PC-3 (cell line): Measurements from ENCODE around the gene MRPL21. TPM values are rescaled to one million over a fixed set of nuclear protein-coding genes. Genes with fewer than 3 reads are reported as not detected.

Experiments used
- ATAC-seq: fragments of 200-7000 bp; cut with Tn5 transposase; 2 replicates; pipeline ENCODE4 v1.9.1; 2020; ENCODE audit warnings: mild to moderate bottlenecking, moderate library complexity
- BruUV-seq: library from RNA; stranded (reverse); fragments of 400-500 nt; replicated peaks from 2 replicates; lab custom pipeline; 2021; lab: Mats Ljungman, UMichigan
- CTCF ChIA-PET: fragments of 300-600 bp; sonication (Branson Sonifier 250); formaldehyde crosslinking; loops from one replicate; lab custom pipeline; 2022; ENCODE audit warnings: antibody characterized with exemption; lab: Charles Lee
- POLR2A ChIA-PET: fragments of 300-600 bp; sonication (Branson Sonifier 250); formaldehyde crosslinking; loops from one replicate; lab custom pipeline; 2022; ENCODE audit warnings: antibody characterized with exemption; ENCODE audit not compliant: unreplicated experiment; lab: Charles Lee
- DNase-seq: peaks from one replicate; pipeline ENCODE4 v3.0.0-alpha.2; 2015
- H2AFZ ChIP-seq: fragments of 300-600 bp; sonication (generic); 2 replicates; pipeline ENCODE4 v1.6.0; 2016; ENCODE audit warnings: antibody characterized with exemption, low read length
- H3F3A ChIP-seq: fragments of 300-600 bp; sonication (generic); one replicate; pipeline ENCODE4 v1.6.0; 2017; ENCODE audit warnings: antibody characterized with exemption, low read length, control low read depth, mild to moderate bottlenecking; ENCODE audit not compliant: unreplicated experiment
- H3K27ac ChIP-seq: fragments of 300-600 bp; sonication (generic); 2 replicates; pipeline ENCODE4 v1.5.1; 2016; ENCODE audit warnings: mild to moderate bottlenecking, low read length
- H3K27me3 ChIP-seq: fragments of 300-600 bp; sonication (generic); 2 replicates; pipeline ENCODE4 v1.6.1; 2016; ENCODE audit warnings: low read length, mixed read lengths
- H3K36me3 ChIP-seq: fragments of 300-600 bp; sonication (generic); 2 replicates; pipeline ENCODE4 v1.6.1; 2016; ENCODE audit warnings: low read depth, mixed run types, low read length, mixed read lengths
- H3K4me1 ChIP-seq: fragments of 300-600 bp; sonication (generic); 2 replicates; pipeline ENCODE4 v1.5.1; 2016; ENCODE audit warnings: low read length; ENCODE audit not compliant: insufficient read depth
- H3K4me2 ChIP-seq: fragments of 300-600 bp; sonication (generic); 2 replicates; pipeline ENCODE4 v1.6.0; 2016; ENCODE audit warnings: low read length
- H3K4me3 ChIP-seq: fragments of 300-600 bp; sonication (generic); 2 replicates; pipeline ENCODE4 v1.5.1; 2016; ENCODE audit warnings: mild to moderate bottlenecking, low read length, mixed read lengths
- H3K79me2 ChIP-seq: fragments of 300-600 bp; sonication (generic); 2 replicates; pipeline ENCODE4 v1.6.1; 2017; ENCODE audit warnings: low read length, mixed read lengths
- H3K9ac ChIP-seq: fragments of 300-600 bp; sonication (generic); 2 replicates; pipeline ENCODE4 v1.6.0; 2016; ENCODE audit warnings: mild to moderate bottlenecking, low read length
- H3K9me2 ChIP-seq: fragments of 300-600 bp; sonication (generic); replicated peaks from 2 replicates; pipeline ENCODE4 v1.6.1; 2016; ENCODE audit warnings: mixed run types, low read length, mixed read lengths
- H3K9me3 ChIP-seq: fragments of 300-600 bp; sonication (generic); 2 replicates; pipeline ENCODE4 v1.6.1; 2016; ENCODE audit warnings: low read length, mixed read lengths
- H4K20me1 ChIP-seq: fragments of 300-600 bp; sonication (generic); 2 replicates; pipeline ENCODE4 v1.6.1; 2016; ENCODE audit warnings: low read length, mixed read lengths
- EZH2 ChIP-seq: fragments of 300-600 bp; sonication (generic); IDR thresholded peaks from one replicate; pipeline ENCODE4 v1.6.1; 2017; ENCODE audit warnings: antibody characterized with exemption, mild to moderate bottlenecking, low read length; ENCODE audit not compliant: unreplicated experiment
- EZH2phosphoT487 ChIP-seq: fragments of 300-600 bp; sonication (generic); IDR thresholded peaks from 2 replicates; pipeline ENCODE4 v1.6.1; 2018; ENCODE audit warnings: mild to moderate bottlenecking, antibody characterized with exemption, low read length, borderline replicate concordance
- intact Hi-C: fragments of 100-400 bp; cut with micrococcal nuclease; formaldehyde crosslinking; loops from 2 replicates; pipeline ENCODE4 v1.9.0; 2023
- total RNA-seq: library from RNA; depleted of rRNA; stranded (reverse); fragments of >200 nt; gene quantifications from 2 replicates; pipeline ENCODE4 v1.2.3, GENCODE V29; 2014
- TF ChIP-seq, protein P1 (sequence below): fragments of 300-600 bp; sonication (generic); conservative IDR thresholded peaks from 2 replicates; pipeline ENCODE4 v1.5.1; 2017; ENCODE audit warnings: antibody characterized with exemption, low read depth, mild to moderate bottlenecking, low read length

MRPL21 gene
- total RNA-seq, 1 experiment from 2014 or later: 230 TPM

DNA sequence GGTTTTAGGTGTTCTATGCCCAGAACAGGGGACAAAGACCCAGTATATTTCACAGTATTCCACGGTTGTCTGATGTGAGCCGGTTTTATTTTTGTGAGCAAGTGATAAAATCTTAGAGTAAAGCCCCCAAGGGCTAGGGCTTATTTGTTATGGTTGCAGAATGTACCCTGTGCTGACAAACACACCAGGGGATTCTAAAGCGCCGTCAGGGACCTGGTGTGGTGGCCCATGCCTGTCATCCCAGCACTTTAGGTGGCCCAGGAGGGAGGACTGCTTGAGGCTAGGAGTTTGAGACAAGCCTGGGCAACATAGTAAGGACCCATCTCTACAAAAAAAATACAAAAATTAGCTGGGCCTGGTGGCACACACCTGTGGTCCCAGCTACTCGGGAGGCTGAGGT is 22.8 kb downstream of the MRPL21 start:
- Histone ChIP-seq H3K27ac (no peak overlapping the region), H3K79me2 (no peaks in the 10 kb centered on the region), H3K9me2 (no peaks in the 10 kb centered on the region), H3K4me3 (no peak overlapping the region), H4K20me1 (no peaks in the 10 kb centered on the region), H3K9me3 (no peaks in the 10 kb centered on the region), H3K4me2 (no peak overlapping the region), H3K27me3 (no peaks in the 10 kb centered on the region), H3K9ac (no peak overlapping the region), H2AFZ (no peak overlapping the region), H3K36me3 (no peaks in the 10 kb centered on the region), H3K4me1 (no peaks in the 10 kb centered on the region), H3F3A (no peaks in the 10 kb centered on the region)
- intact Hi-C loops: no loop called here
- BruUV-seq: no TSS peak
- ChIA-PET POLR2A (no interaction called here), CTCF (no interaction called here)
- no peak for TF ChIP-seq EZH2phosphoT487
- TF ChIP-seq, protein P1, sequence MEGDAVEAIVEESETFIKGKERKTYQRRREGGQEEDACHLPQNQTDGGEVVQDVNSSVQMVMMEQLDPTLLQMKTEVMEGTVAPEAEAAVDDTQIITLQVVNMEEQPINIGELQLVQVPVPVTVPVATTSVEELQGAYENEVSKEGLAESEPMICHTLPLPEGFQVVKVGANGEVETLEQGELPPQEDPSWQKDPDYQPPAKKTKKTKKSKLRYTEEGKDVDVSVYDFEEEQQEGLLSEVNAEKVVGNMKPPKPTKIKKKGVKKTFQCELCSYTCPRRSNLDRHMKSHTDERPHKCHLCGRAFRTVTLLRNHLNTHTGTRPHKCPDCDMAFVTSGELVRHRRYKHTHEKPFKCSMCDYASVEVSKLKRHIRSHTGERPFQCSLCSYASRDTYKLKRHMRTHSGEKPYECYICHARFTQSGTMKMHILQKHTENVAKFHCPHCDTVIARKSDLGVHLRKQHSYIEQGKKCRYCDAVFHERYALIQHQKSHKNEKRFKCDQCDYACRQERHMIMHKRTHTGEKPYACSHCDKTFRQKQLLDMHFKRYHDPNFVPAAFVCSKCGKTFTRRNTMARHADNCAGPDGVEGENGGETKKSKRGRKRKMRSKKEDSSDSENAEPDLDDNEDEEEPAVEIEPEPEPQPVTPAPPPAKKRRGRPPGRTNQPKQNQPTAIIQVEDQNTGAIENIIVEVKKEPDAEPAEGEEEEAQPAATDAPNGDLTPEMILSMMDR: no peak
- TF ChIP-seq EZH2: no peak
- ATAC-seq: no peak
- DNase-seq: no peak

DNA sequence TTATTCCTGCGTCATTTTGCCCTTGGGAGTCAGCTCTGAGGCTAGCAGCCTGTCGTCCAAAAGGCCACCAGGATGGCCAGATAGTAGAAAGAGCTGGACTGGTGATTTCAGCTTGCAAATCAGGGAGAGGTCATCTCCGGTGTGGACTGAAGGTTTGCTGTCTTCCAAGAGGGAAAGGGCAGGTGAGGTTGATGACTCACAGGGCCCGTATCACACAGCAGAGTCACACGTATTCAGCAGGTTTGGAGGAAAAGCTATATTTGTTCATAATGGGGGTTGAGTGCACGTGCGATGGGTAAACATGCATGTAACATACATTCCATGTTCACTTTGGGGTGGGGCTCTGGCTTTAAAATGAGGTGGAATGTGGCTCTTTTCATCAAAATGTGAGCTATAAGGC is 25.6 kb downstream of the MRPL21 start:
- POLR2A ChIA-PET: no interaction called here
- no peak for DNase-seq

More for the DNA sequence above, 25.6 kb downstream of the MRPL21 start:
- no TSS peak for BruUV-seq
- peaks cover under 1% of the 10 kb centered on the region for H3F3A ChIP-seq
- intact Hi-C loops: no loop called here
- no peak overlapping the region for H3K27ac ChIP-seq
- no peaks in the 10 kb centered on the region for H3K9me2 ChIP-seq
- H3K4me1 ChIP-seq: peaks cover 6% of the 10 kb centered on the region
- CTCF ChIA-PET: no interaction called here
- H3K36me3 ChIP-seq: no peaks in the 10 kb centered on the region
- no peak overlapping the region for H3K4me2 ChIP-seq
- TF ChIP-seq EZH2 (no peak), EZH2phosphoT487 (no peak)
- TF ChIP-seq, protein P1: no peak
- no peaks in the 10 kb centered on the region for H3K9me3 ChIP-seq
- no peak; the same call in 1 of the 2 replicates for ATAC-seq
- no peak overlapping the region for H2AFZ ChIP-seq
- no peak overlapping the region for H3K9ac ChIP-seq
- H4K20me1 ChIP-seq: no peaks in the 10 kb centered on the region
- H3K79me2 ChIP-seq: no peaks in the 10 kb centered on the region
- H3K27me3 ChIP-seq: no peaks in the 10 kb centered on the region
- no peak overlapping the region for H3K4me3 ChIP-seq
